ENCODE data around the gene EHMT1. TPM values are rescaled to one million over a fixed set of nuclear protein-coding genes. Genes with fewer than 3 reads are reported as not detected.

The EHMT1 gene
- total and polyA plus RNA-seq, 10 of the 15 experiments (the other 5 are each of a cell fraction or from before 2014, with no cell fraction given), result 2.9 to 100 (median 48.1) TPM

GRCh38 chr9:137671721-137672120 is 52.9 kb downstream of the EHMT1 start:
- DNase-seq (ENCODE audit: low read depth, low spot score), result no peak
- Histone ChIP-seq H3K9ac (ENCODE audit: control insufficient read depth, insufficient read depth, low read length) (no peak overlapping the region), H2AFZ (ENCODE audit: control insufficient read depth, low read depth, low read length) (no peak overlapping the region), H3K4me1 (ENCODE audit: control insufficient read depth, insufficient read depth, low read length) (peaks cover 21% of the 10 kb centered on the region), H3K27ac (ENCODE audit: control insufficient read depth, insufficient read depth) (no peak overlapping the region), H3K36me3 (ENCODE audit: control insufficient read depth in 2 of 2, insufficient read depth in 2 of 2, low read length in 1 of 2) (peaks cover 4 to 5% of the 10 kb centered on the region in 2 experiments; a peak in 3 of 4 replicates), H3K27me3 (replicated peaks in 1 of 2; ENCODE audit: control insufficient read depth in 2 of 2, insufficient read depth in 2 of 2, low read length in 1 of 2) (no peaks in the 10 kb centered on the region), H3K4me2 (ENCODE audit: control insufficient read depth, insufficient read depth) (no peak overlapping the region), H3K79me2 (ENCODE audit: control insufficient read depth, insufficient read depth, low read length) (peaks cover 48% of the 10 kb centered on the region), H3K9me3 (replicated peaks; ENCODE audit: control insufficient read depth, insufficient read depth, low read length) (no peaks in the 10 kb centered on the region), H4K20me1 (ENCODE audit: control insufficient read depth, insufficient read depth) (0 out of 2 replicates have a peak, but pooled peaks cover 7% of the 10 kb centered on the region), H3K4me3 (no peak overlapping the region)
- no TSS peak for BruUV-seq (replicated peaks)
- ATAC-seq, result no peak
- ChIA-PET SMC1A (ENCODE audit: uncharacterized antibody, unreplicated experiment) (interaction anchor here (0.9 to 1.2 kb wide), 4 partner anchors 8 to 119 kb away, joined by 3 read pairs; no protein-coding TSS in a partner anchor), POLR2A (no interaction called here), CTCF (interaction anchor here (1.0 to 1.8 kb wide), 5 partner anchors 18 to 430 kb away, joined by 3 to 5 read pairs (median 3); no protein-coding TSS in a partner anchor), RAD21 (ENCODE audit: unreplicated experiment) (interaction anchor here (0.7 to 1.1 kb wide), 3 partner anchors 74 to 105 kb away, joined by 3 to 12 read pairs (median 3); no protein-coding TSS in a partner anchor)
- intact Hi-C loops (cut with micrococcal nuclease; ENCODE audit: unreplicated experiment), result loop anchor here (2.0 to 10.0 kb wide), 3 partner anchors 67 to 353 kb away; no protein-coding TSS in a partner anchor
- in situ Hi-C loops (cut with MboI), result loop anchor here (10.0 kb wide), 1 partner anchor 443 kb away; no protein-coding TSS in a partner anchor
- TF ChIP-seq TCF7 (IDR thresholded peaks at IDR 0.05; ENCODE audit: borderline replicate concordance), result no peak
- no peak for TF ChIP-seq CHD1 (IDR thresholded peaks at IDR 0.05; ENCODE audit: low read depth, low read length)
- no peak for TF ChIP-seq ZBED1 (IDR thresholded peaks at IDR 0.05; ENCODE audit: borderline replicate concordance)
- TF ChIP-seq STAT1 (conservative IDR thresholded peaks at IDR 0.05), result no peak
- 79% methylated on average over 8 of the region's 8 CpGs for WGBS (ENCODE audit: insufficient coverage, insufficient replicate concordance, low lambda C conversion rate, missing lambda C conversion rate)
- FAIRE-seq, result no peak

GRCh38 chr9:137672907-137673791 is 54.3 kb downstream of the EHMT1 start:
- DNase-seq (ENCODE audit: low read depth, low spot score) (peak; percentile 67), ATAC-seq (peak; percentile 96), FAIRE-seq (peak; percentile 95)
- Histone ChIP-seq H3K4me2 (ENCODE audit: control insufficient read depth, insufficient read depth) (peak overlapping the region; percentile 44; the same call in 1 of the 2 replicates), H2AFZ (ENCODE audit: control insufficient read depth, low read depth, low read length) (no peak overlapping the region), H4K20me1 (ENCODE audit: control insufficient read depth, insufficient read depth) (0 out of 2 replicates have a peak, but pooled peaks cover 7% of the 10 kb centered on the region), H3K4me3 (no peak overlapping the region), H3K9me3 (replicated peaks; ENCODE audit: control insufficient read depth, insufficient read depth, low read length) (no peaks in the 10 kb centered on the region), H3K27ac (ENCODE audit: control insufficient read depth, insufficient read depth) (peak overlapping the region; percentile 72), H3K79me2 (ENCODE audit: control insufficient read depth, insufficient read depth, low read length) (peaks cover 47% of the 10 kb centered on the region), H3K36me3 (ENCODE audit: control insufficient read depth in 2 of 2, insufficient read depth in 2 of 2, low read length in 1 of 2) (peaks cover 4 to 5% of the 10 kb centered on the region in 2 experiments; a peak in 3 of 4 replicates), H3K27me3 (replicated peaks in 1 of 2; ENCODE audit: control insufficient read depth in 2 of 2, insufficient read depth in 2 of 2, low read length in 1 of 2) (no peaks in the 10 kb centered on the region), H3K9ac (ENCODE audit: control insufficient read depth, insufficient read depth, low read length) (peak overlapping the region; percentile 46), H3K4me1 (ENCODE audit: control insufficient read depth, insufficient read depth, low read length) (peaks cover 12% of the 10 kb centered on the region)
- ChIA-PET SMC1A (ENCODE audit: uncharacterized antibody, unreplicated experiment) (interaction anchor here (0.6 to 2.1 kb wide), 26 partner anchors 10 to 429 kb away, joined by 3 to 14 read pairs (median 4); no protein-coding TSS in a partner anchor), RAD21 (ENCODE audit: unreplicated experiment) (interaction anchor here (0.7 to 3.0 kb wide), 29 partner anchors 8 to 436 kb away, joined by 3 to 29 read pairs (median 3); no protein-coding TSS in a partner anchor), POLR2A (no interaction called here), CTCF (interaction anchor here (0.6 to 2.0 kb wide), 40 partner anchors 8 to 434 kb away, joined by 3 to 18 read pairs (median 4); no protein-coding TSS in a partner anchor)
- intact Hi-C loops (cut with micrococcal nuclease; ENCODE audit: unreplicated experiment), result loop anchor here (1.0 to 10.0 kb wide), 4 partner anchors 66 to 352 kb away; no protein-coding TSS in a partner anchor
- WGBS (ENCODE audit: insufficient coverage, insufficient replicate concordance, low lambda C conversion rate, missing lambda C conversion rate), result 40% methylated on average over 13 of the region's 13 CpGs
- in situ Hi-C loops (cut with MboI), result loop anchor here (10.0 kb wide), 1 partner anchor 442 kb away; no protein-coding TSS in a partner anchor
- TSS peak; percentile 44 for BruUV-seq (replicated peaks)
- TF ChIP-seq MEF2B (IDR thresholded peaks at IDR 0.05; ENCODE audit: partially characterized antibody, poor library complexity, severe bottlenecking) (peak; percentile 97), CEBPZ (IDR thresholded peaks at IDR 0.05; ENCODE audit: low read depth, low read length) (no peak), HSF1 (IDR thresholded peaks at IDR 0.05; ENCODE audit: low read depth, low read length) (no peak), HDGF (IDR thresholded peaks at IDR 0.05) (peak; percentile 61; the same call in 1 of the 2 replicates), ZNF24 (IDR thresholded peaks at IDR 0.05) (0 out of 2 replicates have a peak, but pooled peaks have one; percentile 30)

Measured in GM12878 (cell line).